Liver (tissue), 5 donors: Measurements from ENCODE around the gene GABARAP. TPM values are rescaled to one million over a fixed set of nuclear protein-coding genes. Genes with fewer than 3 reads are reported as not detected.
A peak's percentile ranks its signal among the peaks of the same experiment; 100 is the strongest.

Experiments
- polyA plus RNA-seq, 2 donors: library from polyadenylated mRNA; stranded (reverse) in 1 of 2; unstranded in 1 of 2; fragments of 200-250 nt in 1 of 2; fragments of >200 nt in 1 of 2; fragmentation: Nextera tagmentation in 1 of 2; extraction: Ambion mirVana in 1 of 2; gene quantifications; one replicate each; pipeline versions ENCODE4 v1.2.1 to v1.2.3, GENCODE V29; 2013 to 2015
- small RNA-seq: library from RNA; depleted of rRNA; stranded (forward); fragments of <200 nt; gene quantifications from one replicate; pipeline ENCODE3, GENCODE V24; 2014
- total RNA-seq, 2 donors: library from RNA; depleted of rRNA; stranded (reverse); fragments of >200 nt; gene quantifications; one replicate each; pipeline ENCODE4 v1.2.3, GENCODE V29; 2014
- donor health status: healthy.
- donor health status: healthy.
- donor health status: healthy.

GABARAP gene
- total and polyA plus RNA-seq, 4 donors: 74.4 to 489 (median 205) TPM

Small RNA genes lying within 50 kb of the gene (small RNA-seq; reads per million reads assigned to genes)
- gene AC120057.4 (not detected), gene MIR324 (14.3 reads per million, percentile 95 among the genes with 10 or more reads in this experiment), gene RF00019 (not detected)

Other genes starting within 250 kb of the GABARAP start
Only the 30 nearest of the 36 such genes appear.
- gene SLC16A13, start 206.4 kb downstream of the GABARAP start, total RNA-seq: 10 to 100 TPM in 1 of 2 donors, 1 to 10 TPM in 1; 2.3 to 26.6 TPM
- 10 to 100 TPM; 33.3 to 43.2 TPM for gene SLC16A13, start 206.4 kb downstream of the GABARAP start, polyA plus RNA-seq
- gene SLC16A11, start 198.4 kb downstream of the GABARAP start, total RNA-seq: 1 to 10 TPM; 1.7 to 3.3 TPM
- gene SLC16A11, start 198.4 kb downstream of the GABARAP start, polyA plus RNA-seq: 1 to 10 TPM; 3.0 to 8.2 TPM
- gene CLEC10A, start 162.2 kb downstream of the GABARAP start, total RNA-seq: 1 to 10 TPM; 3.1 to 3.8 TPM
- 1 to 10 TPM; 1.4 to 4.0 TPM for gene CLEC10A, start 162.2 kb downstream of the GABARAP start, polyA plus RNA-seq
- gene ASGR2, start 127.6 kb downstream of the GABARAP start, total RNA-seq: 100 to 1,000 TPM; 188 to 336 TPM
- 100 to 1,000 TPM; 650 to 657 TPM for gene ASGR2, start 127.6 kb downstream of the GABARAP start, polyA plus RNA-seq
- gene ASGR1, start 63.1 kb downstream of the GABARAP start, total RNA-seq: 100 to 1,000 TPM; 127 to 401 TPM
- gene ASGR1, start 63.1 kb downstream of the GABARAP start, polyA plus RNA-seq: 100 to 1,000 TPM; 541 to 728 TPM
- 1 to 10 TPM; 2.1 to 5.7 TPM for gene DLG4, start 22.6 kb downstream of the GABARAP start, total RNA-seq
- 1 to 10 TPM in 1 of 2 donors, under 1 TPM in 1; 0.40 to 1.6 TPM for gene DLG4, start 22.6 kb downstream of the GABARAP start, polyA plus RNA-seq
- gene ACADVL, start 22.5 kb downstream of the GABARAP start, total RNA-seq: 1,000 to 10,000 TPM in 1 of 2 donors, 100 to 1,000 TPM in 1; 185 to 1,110 TPM
- gene ACADVL, start 22.5 kb downstream of the GABARAP start, polyA plus RNA-seq: 1,000 to 10,000 TPM; 1,107 to 1,301 TPM
- 10 to 100 TPM; 16.7 to 24.5 TPM for gene DVL2, start 7.9 kb downstream of the GABARAP start, total RNA-seq
- gene DVL2, start 7.9 kb downstream of the GABARAP start, polyA plus RNA-seq: 1 to 10 TPM; 3.4 to 5.9 TPM
- 10 to 100 TPM; 14.6 to 15.8 TPM for gene PHF23, start 3.0 kb downstream of the GABARAP start, total RNA-seq
- gene PHF23, start 3.0 kb downstream of the GABARAP start, polyA plus RNA-seq: 10 to 100 TPM; 14.0 to 18.3 TPM
- 10 to 100 TPM; 15.2 to 21.9 TPM for gene CTDNEP1, start 9.3 kb upstream of the GABARAP start, total RNA-seq
- 10 to 100 TPM; 11.0 to 28.6 TPM for gene CTDNEP1, start 9.3 kb upstream of the GABARAP start, polyA plus RNA-seq
- gene ELP5, start 9.8 kb upstream of the GABARAP start, total RNA-seq: 10 to 100 TPM; 19.3 to 24.1 TPM
- gene ELP5, start 9.8 kb upstream of the GABARAP start, polyA plus RNA-seq: 10 to 100 TPM; 29.1 to 38.4 TPM
- 10 to 100 TPM in 1 of 2 donors, 1 to 10 TPM in 1; 3.0 to 20.2 TPM for gene CLDN7, start 20.0 kb upstream of the GABARAP start, total RNA-seq
- gene CLDN7, start 20.0 kb upstream of the GABARAP start, polyA plus RNA-seq: 10 to 100 TPM; 19.1 to 35.0 TPM
- 10 to 100 TPM in 1 of 2 donors, 1 to 10 TPM in 1; 1.2 to 10.6 TPM for gene SLC2A4, start 39.3 kb upstream of the GABARAP start, total RNA-seq
- gene SLC2A4, start 39.3 kb upstream of the GABARAP start, polyA plus RNA-seq: 1 to 10 TPM in 1 of 2 donors, under 1 TPM in 1; 0.42 to 1.9 TPM
- under 1 TPM; 0.61 to 0.75 TPM for gene YBX2, start 52.2 kb upstream of the GABARAP start, total RNA-seq
- gene YBX2, start 52.2 kb upstream of the GABARAP start, polyA plus RNA-seq: under 1 TPM; 0.33 to 0.53 TPM
- 100 to 1,000 TPM; 179 to 206 TPM for gene EIF5A, start 65.2 kb upstream of the GABARAP start, total RNA-seq
- gene EIF5A, start 65.2 kb upstream of the GABARAP start, polyA plus RNA-seq: 100 to 1,000 TPM; 399 to 506 TPM
- 10 to 100 TPM; 20.8 TPM for gene GPS2, start 72.9 kb upstream of the GABARAP start, total RNA-seq
- 10 to 100 TPM; 24.7 to 43.1 TPM for gene GPS2, start 72.9 kb upstream of the GABARAP start, polyA plus RNA-seq
- gene NEURL4, start 86.9 kb upstream of the GABARAP start, total RNA-seq: 10 to 100 TPM in 1 of 2 donors, 1 to 10 TPM in 1; 8.1 to 14.2 TPM
- 1 to 10 TPM in 1 of 2 donors, under 1 TPM in 1; 0.76 to 6.6 TPM for gene NEURL4, start 86.9 kb upstream of the GABARAP start, polyA plus RNA-seq
- 1 to 10 TPM; 4.9 to 7.4 TPM for gene ACAP1, start 94.1 kb upstream of the GABARAP start, total RNA-seq
- 1 to 10 TPM; 1.1 to 4.5 TPM for gene ACAP1, start 94.1 kb upstream of the GABARAP start, polyA plus RNA-seq
- 1 to 10 TPM in 1 of 2 donors, under 1 TPM in 1; 0.89 to 2.0 TPM for gene KCTD11, start 109.7 kb upstream of the GABARAP start, total RNA-seq
- gene KCTD11, start 109.7 kb upstream of the GABARAP start, polyA plus RNA-seq: 1 to 10 TPM in 1 of 2 donors, under 1 TPM in 1; 0.39 to 3.5 TPM
- not detected for gene TMEM95, start 112.7 kb upstream of the GABARAP start, total RNA-seq
- not detected for gene TMEM95, start 112.7 kb upstream of the GABARAP start, polyA plus RNA-seq
- gene TNK1, start 138.6 kb upstream of the GABARAP start, total RNA-seq: 1 to 10 TPM in 1 of 2 donors, under 1 TPM in 1; 0.05 to 3.2 TPM
- gene TNK1, start 138.6 kb upstream of the GABARAP start, polyA plus RNA-seq: 1 to 10 TPM; 1.9 to 3.5 TPM
- 1 to 10 TPM; 2.8 to 4.2 TPM for gene PLSCR3, start 152.1 kb upstream of the GABARAP start, total RNA-seq
- gene PLSCR3, start 152.1 kb upstream of the GABARAP start, polyA plus RNA-seq: 10 to 100 TPM in 1 of 2 donors, 1 to 10 TPM in 1; 4.0 to 10.9 TPM
- 100 to 1,000 TPM in 1 of 2 donors, 10 to 100 TPM in 1; 30.0 to 130 TPM for gene TMEM256, start 161.6 kb upstream of the GABARAP start, total RNA-seq
- 10 to 100 TPM; 95.6 to 99.8 TPM for gene TMEM256, start 161.6 kb upstream of the GABARAP start, polyA plus RNA-seq
- 1 to 10 TPM in 1 of 2 donors, under 1 TPM in 1; 0.47 to 1.3 TPM for gene NLGN2, start 165.4 kb upstream of the GABARAP start, total RNA-seq
- 1 to 10 TPM in 1 of 2 donors, under 1 TPM in 1; 0.24 to 2.4 TPM for gene NLGN2, start 165.4 kb upstream of the GABARAP start, polyA plus RNA-seq
- not detected for gene SPEM1, start 177.9 kb upstream of the GABARAP start, total RNA-seq
- gene SPEM1, start 177.9 kb upstream of the GABARAP start, polyA plus RNA-seq: not detected
- not detected for gene SPEM2, start 183.2 kb upstream of the GABARAP start, total RNA-seq
- gene SPEM2, start 183.2 kb upstream of the GABARAP start, polyA plus RNA-seq: not detected
- not detected for gene SPEM3, start 186.4 kb upstream of the GABARAP start, total RNA-seq
- not detected for gene SPEM3, start 186.4 kb upstream of the GABARAP start, polyA plus RNA-seq
- 1 to 10 TPM; 1.6 to 2.9 TPM for gene TMEM102, start 193.0 kb upstream of the GABARAP start, total RNA-seq
- gene TMEM102, start 193.0 kb upstream of the GABARAP start, polyA plus RNA-seq: 1 to 10 TPM; 1.6 to 3.3 TPM
- under 1 TPM; 0.19 to 0.25 TPM for gene FGF11, start 197.1 kb upstream of the GABARAP start, total RNA-seq
- gene FGF11, start 197.1 kb upstream of the GABARAP start, polyA plus RNA-seq: under 1 TPM; 0.17 to 0.21 TPM
- 1 to 10 TPM; 4.2 to 7.4 TPM for gene CHRNB1, start 202.6 kb upstream of the GABARAP start, total RNA-seq
- 10 to 100 TPM in 1 of 2 donors, 1 to 10 TPM in 1; 7.0 to 11.5 TPM for gene CHRNB1, start 202.6 kb upstream of the GABARAP start, polyA plus RNA-seq